GM12878 (cell line): ENCODE data around the gene SRSF11. TPM values are rescaled to one million over a fixed set of nuclear protein-coding genes. Genes with fewer than 3 reads are reported as not detected.

ENCODE experiments used
- ATAC-seq: fragments of 200-7000 bp; cut with Tn5 transposase; 3 replicates; pipeline ENCODE4 v1.9.1; 2020; ENCODE audit warnings: mild to moderate bottlenecking, moderate library complexity
- BruUV-seq: library from RNA; stranded (reverse); fragments of 400-500 nt; replicated peaks from 2 replicates; lab custom pipeline; 2021; lab: Mats Ljungman, UMichigan
- CTCF ChIA-PET: fragments of 300-600 bp; sonication (Branson Sonifier 250); formaldehyde crosslinking; extraction: SDS; loops from one replicate; lab custom pipeline; 2021; ENCODE audit warnings: inconsistent platforms; lab: Yijun Ruan, JAX
- POLR2A ChIA-PET: fragments of 350-600 bp; formaldehyde crosslinking; extraction: SDS; loops from one replicate; lab custom pipeline; 2021; ENCODE audit warnings: inconsistent platforms; lab: Charles Lee
- RAD21 ChIA-PET: fragments of 300-600 bp; sonication (Branson Sonifier 250); formaldehyde crosslinking; loops from one replicate; lab custom pipeline; 2023; ENCODE audit warnings: antibody characterized with exemption; ENCODE audit not compliant: unreplicated experiment; lab: Charles Lee
- SMC1A ChIA-PET: fragments of 300-600 bp; sonication (Branson Sonifier 250); formaldehyde crosslinking; loops from one replicate; lab custom pipeline; 2023; ENCODE audit not compliant: unreplicated experiment, uncharacterized antibody; lab: Charles Lee
- DNase-seq: peaks from one replicate; pipeline ENCODE4 v3.0.0-alpha.2; 2011; ENCODE audit warnings: low read depth, low spot score
- FAIRE-seq: peaks from 3 replicates; lab custom pipeline; 2011; peaks lifted over from hg19 to GRCh38; lab: Jason Lieb, UNC
- H2AFZ ChIP-seq: 2 replicates; pipeline ENCODE4 v1.6.0; 2011; ENCODE audit warnings: low read depth, low read length, control low read depth; ENCODE audit not compliant: control insufficient read depth
- H3K27ac ChIP-seq: 2 replicates; pipeline ENCODE4 v1.5.1; 2011; ENCODE audit warnings: control low read depth; ENCODE audit not compliant: control insufficient read depth, insufficient read depth
- H3K27me3 ChIP-seq, 2 experiments: replicated peaks in 1 of 2; 2 replicates each; pipeline versions ENCODE4 v1.6.0 to v1.6.1; 2011; ENCODE audit warnings: low read length in 1 of 2; ENCODE audit not compliant: control insufficient read depth in 2 of 2, insufficient read depth in 2 of 2
- H3K36me3 ChIP-seq, 2 experiments: 2 replicates each; pipeline ENCODE4 v1.5.1; 2011; ENCODE audit warnings: low read length in 1 of 2; ENCODE audit not compliant: control insufficient read depth in 2 of 2, insufficient read depth in 2 of 2
- H3K4me1 ChIP-seq: 2 replicates; pipeline ENCODE4 v1.6.1; 2011; ENCODE audit warnings: mild to moderate bottlenecking, low read length, moderate library complexity, mixed read lengths; ENCODE audit not compliant: control insufficient read depth, insufficient read depth
- H3K4me2 ChIP-seq: 2 replicates; pipeline ENCODE4 v1.6.0; 2011; ENCODE audit warnings: control low read depth; ENCODE audit not compliant: control insufficient read depth, insufficient read depth
- H3K4me3 ChIP-seq: fragments of 200-600 bp; sonication (generic); 2 replicates; pipeline ENCODE4 v1.5.1; 2016
- H3K79me2 ChIP-seq: 2 replicates; pipeline ENCODE4 v1.6.0; 2011; ENCODE audit warnings: low read length; ENCODE audit not compliant: control insufficient read depth, insufficient read depth
- H3K9ac ChIP-seq: 2 replicates; pipeline ENCODE4 v1.8.0; 2011; ENCODE audit warnings: low read length, control low read depth, mixed read lengths; ENCODE audit not compliant: control insufficient read depth, insufficient read depth
- H3K9me3 ChIP-seq: replicated peaks from 3 replicates; pipeline ENCODE4 v1.5.1; 2011; ENCODE audit warnings: mild to moderate bottlenecking, low read length; ENCODE audit not compliant: control insufficient read depth, insufficient read depth
- H4K20me1 ChIP-seq: 2 replicates; pipeline ENCODE4 v1.6.0; 2011; ENCODE audit not compliant: control insufficient read depth, insufficient read depth
- ATF7 ChIP-seq: fragments of 450-650 bp; IDR thresholded peaks from 2 replicates; pipeline ENCODE4 v1.6.1; 2016; ENCODE audit warnings: low read depth, mild to moderate bottlenecking
- NFYB ChIP-seq: IDR thresholded peaks from 2 replicates; pipeline ENCODE4 v1.6.1; 2011; ENCODE audit warnings: low read depth, mild to moderate bottlenecking, low read length, improper control_type of control experiment, moderate library complexity; ENCODE audit not compliant: insufficient read depth
- RUNX3 ChIP-seq: IDR thresholded peaks from 2 replicates; pipeline ENCODE4 v1.6.1; 2012; ENCODE audit warnings: low read length, inconsistent platforms
- SKIL ChIP-seq: fragments of 450-650 bp; IDR thresholded peaks from 2 replicates; pipeline ENCODE4 v1.6.1; 2017; ENCODE audit warnings: mild to moderate bottlenecking, low read depth, inconsistent platforms; ENCODE audit not compliant: poor library complexity, severe bottlenecking
- WGBS: methylation state at CpG from one replicate; pipeline ENCODE4 v1.1.6; 2016; ENCODE audit warnings: low lambda C conversion rate; ENCODE audit not compliant: insufficient replicate concordance, insufficient coverage; ENCODE audit errors: missing lambda C conversion rate; 5-methylcytosine and 5-hydroxymethylcytosine counted together
- in situ Hi-C: fragments of 300-500 bp; cut with MboI; formaldehyde crosslinking; loops from 9 replicates; pipeline ENCODE4 v1.14.3; 2018; ENCODE audit warnings: mixed read lengths
- intact Hi-C: fragments of 100-400 bp; cut with micrococcal nuclease; formaldehyde crosslinking; loops from one replicate; pipeline ENCODE4 v1.14.2; 2022; ENCODE audit not compliant: unreplicated experiment
- polyA plus RNA-seq, 11 experiments: library from polyadenylated mRNA; depleted of rRNA in 4 of 11; unstranded in 6 of 11; stranded (reverse) in 5 of 11; fragments of >200 nt; fragmentation: Nextera tagmentation in 4 of 11; fragmentation: Illumina TruSeq in 1 of 11; extraction: Ambion mirVana in 4 of 11; extraction: Trizol in 1 of 11; gene quantifications; 1 replicate in 1 of 11; 2 replicates in 10 of 11; pipeline versions ENCODE4 v1.2.1 to v1.2.3, GENCODE V29; 2011 to 2016; ENCODE audit warnings: inconsistent platforms in 2 of 11, missing spikeins in 2 of 11, low read depth in 1 of 11
- total RNA-seq, 4 experiments: library from RNA; depleted of rRNA in 3 of 4; stranded (reverse); fragments of >200 nt in 3 of 4; fragmentation: Illumina TruSeq in 1 of 4; extraction: Trizol in 1 of 4; gene quantifications; 2 replicates each; pipeline versions ENCODE4 v1.2.1 to v1.2.3, GENCODE V29; 2013 to 2021

The SRSF11 gene
- total and polyA plus RNA-seq, 10 of the 15 experiments (the other 5 are each of a cell fraction or from before 2014, with no cell fraction given), result 83.0 to 424 (median 207) TPM

GRCh38 chr1:70208292-70208691 lies 12.9 kb upstream of the SRSF11 start (continued):
- TF ChIP-seq NFYB, result no peak

GRCh38 chr1:70210820-70211219 lies 10.4 kb upstream of the SRSF11 start:
- Histone ChIP-seq H3K36me3 (peaks cover 0 to 5% of the 10 kb centered on the region in 2 experiments; a peak in 2 of 4 replicates), H3K27ac (no peak overlapping the region; the same call in 1 of the 2 replicates), H3K27me3 (no peaks in the 10 kb centered on the region), H2AFZ (no peak overlapping the region), H3K79me2 (peaks cover 92% of the 10 kb centered on the region), H3K9ac (no peak overlapping the region), H3K4me3 (no peak overlapping the region), H3K4me1 (peaks cover 6% of the 10 kb centered on the region), H3K4me2 (peak overlapping the region; percentile 59; the same call in 1 of the 2 replicates), H4K20me1 (no peaks in the 10 kb centered on the region), H3K9me3 (no peaks in the 10 kb centered on the region)
- DNase-seq (no peak), FAIRE-seq (no peak), ATAC-seq (0 out of 3 replicates have a peak, but pooled peaks have one; percentile 17)
- in situ Hi-C loops, result no loop called here
- no TSS peak for BruUV-seq
- peak; percentile 14; the same call in 1 of the 2 replicates for TF ChIP-seq RUNX3
- TF ChIP-seq SKIL, result no peak
- TF ChIP-seq ATF7, result peak; percentile 49; the same call in 1 of the 2 replicates
- CTCF ChIA-PET, result interaction anchor here (0.9 kb wide), 1 partner anchor 17 kb away, joined by 3 read pairs; no protein-coding TSS in a partner anchor
- POLR2A ChIA-PET, result interaction anchor here (3.5 kb wide), 1 partner anchor 10 kb away, joined by 43 read pairs; the partner anchor contains the start of gene SRSF11
- intact Hi-C loops, result no loop called here
- 97% methylated on average over 1 of the region's 1 CpG for WGBS
- SMC1A ChIA-PET, result interaction anchor here (5.5 kb wide), 1 partner anchor 9 kb away, joined by 31 read pairs; the partner anchor contains the start of gene SRSF11
- RAD21 ChIA-PET, result interaction anchor here (1.0 to 1.1 kb wide), 2 partner anchors 10 to 20 kb away, joined by 3 to 8 read pairs; partner anchors contain the start of gene SRSF11
